Smooth muscle cell of the brain vasculature (primary cell): ENCODE data around the gene PKIG.
"Not testable (repeated sequence)": the region's sequence is repeated elsewhere in the genome, so short reads cannot be mapped to it uniquely, and the experiment has no call there.

Experiments
- DNase-seq: peaks from one replicate; pipeline ENCODE4 v3.0.0-alpha.2; 2012; ENCODE audit warnings: low read depth, low spot score

PKIG gene

DNA sequence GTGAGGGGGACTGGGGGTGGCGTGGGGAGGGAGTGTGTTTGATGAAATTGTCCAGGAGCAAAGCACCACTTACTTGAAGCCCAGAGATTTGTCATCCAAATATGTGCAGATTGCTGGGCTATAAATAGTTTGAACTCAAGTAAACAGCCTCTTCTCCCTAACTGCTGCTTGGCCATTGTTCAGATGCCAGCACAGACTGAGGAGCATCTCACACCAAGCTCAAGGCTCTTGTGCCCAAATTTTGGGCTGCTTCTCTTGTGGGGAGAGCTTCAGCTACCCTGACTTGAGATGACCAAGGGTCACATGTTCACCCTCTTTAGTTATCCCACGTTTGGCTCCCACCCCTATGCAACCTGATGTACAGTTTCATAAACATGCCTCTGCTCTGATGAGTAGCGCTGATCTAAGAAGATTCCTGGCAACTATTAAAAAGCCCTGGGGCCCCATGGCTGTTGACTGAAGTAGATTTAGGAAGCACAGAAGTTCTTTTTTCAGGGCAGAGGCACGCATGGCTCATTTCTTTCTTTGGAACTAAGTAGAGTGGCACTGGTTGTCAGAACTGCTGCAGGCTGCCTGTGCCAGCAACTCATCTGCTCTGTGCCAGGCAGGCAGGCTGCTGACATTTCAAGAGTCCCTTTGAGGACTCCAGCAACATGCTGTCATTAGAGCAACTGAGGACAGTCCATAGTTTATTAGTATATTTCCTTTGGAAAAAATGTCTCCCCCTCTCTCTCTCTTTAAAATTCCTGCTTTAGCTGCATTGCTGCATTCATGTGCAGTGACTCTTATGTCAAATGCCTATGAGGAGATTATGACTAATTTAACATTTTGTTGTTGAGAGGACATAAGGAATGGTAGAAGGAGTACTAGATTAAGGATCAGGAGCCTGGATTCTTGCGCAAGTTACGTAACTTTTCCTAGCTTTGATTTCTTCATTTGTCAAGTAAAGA lies 9.6 kb upstream of the PKIG start:
- no peak for DNase-seq

DNA sequence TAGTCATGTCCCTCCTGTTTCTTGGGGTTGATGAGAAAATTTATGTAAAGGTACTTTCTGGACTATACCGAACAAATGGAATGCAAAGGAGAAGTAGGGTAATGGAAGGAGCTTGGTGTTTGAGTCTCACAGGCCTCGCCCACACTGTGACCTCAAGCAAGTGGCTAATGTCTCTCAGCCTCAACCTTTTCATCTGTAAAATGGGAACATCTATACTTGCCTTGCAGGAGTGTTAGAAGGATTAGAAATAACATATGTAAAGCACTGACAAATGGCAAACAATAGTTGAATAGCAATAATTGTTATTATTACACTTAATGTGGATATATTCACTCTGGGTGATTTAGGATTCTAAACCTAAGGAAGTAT lies 8.9 kb upstream of the PKIG start:
- DNase-seq, result no peak

DNA sequence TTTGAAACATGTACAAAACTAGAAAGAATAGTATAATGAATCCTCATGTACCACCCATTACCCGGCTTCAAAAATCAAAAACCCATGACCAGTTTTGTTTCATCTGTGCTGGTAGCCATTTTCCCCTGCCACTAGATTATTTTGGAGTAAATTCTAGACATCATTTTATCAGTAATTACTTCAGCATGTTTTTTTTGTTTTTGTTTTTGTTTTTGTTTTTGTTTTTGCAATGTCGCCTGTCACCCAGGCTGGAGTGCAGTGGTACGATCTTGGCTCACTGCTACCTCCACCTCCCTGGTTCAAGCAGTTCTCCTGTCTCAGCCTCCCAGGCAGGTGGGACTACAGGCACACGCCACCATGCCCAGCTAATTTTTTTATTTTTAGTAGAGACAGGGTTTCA lies 8.0 kb upstream of the PKIG start:
- no peak for DNase-seq

DNA sequence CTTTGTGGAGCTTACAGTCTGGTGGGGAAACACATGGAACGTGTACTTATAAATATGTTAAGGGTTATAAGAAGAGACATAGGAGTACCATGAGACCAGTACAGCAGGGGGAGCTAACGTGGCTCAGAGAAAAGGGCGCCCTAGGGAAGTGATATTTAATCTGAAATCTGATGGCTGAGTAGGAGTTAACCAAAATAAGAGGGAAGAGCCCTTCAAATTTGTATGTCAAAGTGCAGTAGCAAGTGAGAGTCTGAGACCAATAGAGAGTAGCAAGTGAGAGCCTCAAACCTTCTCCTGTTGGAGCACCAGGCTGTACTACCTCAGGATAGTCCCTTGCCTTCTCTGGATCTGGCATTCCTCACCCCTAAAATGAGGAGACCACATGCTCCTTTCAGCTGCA lies 6.1 kb upstream of the PKIG start:
- DNase-seq, result no peak

DNA sequence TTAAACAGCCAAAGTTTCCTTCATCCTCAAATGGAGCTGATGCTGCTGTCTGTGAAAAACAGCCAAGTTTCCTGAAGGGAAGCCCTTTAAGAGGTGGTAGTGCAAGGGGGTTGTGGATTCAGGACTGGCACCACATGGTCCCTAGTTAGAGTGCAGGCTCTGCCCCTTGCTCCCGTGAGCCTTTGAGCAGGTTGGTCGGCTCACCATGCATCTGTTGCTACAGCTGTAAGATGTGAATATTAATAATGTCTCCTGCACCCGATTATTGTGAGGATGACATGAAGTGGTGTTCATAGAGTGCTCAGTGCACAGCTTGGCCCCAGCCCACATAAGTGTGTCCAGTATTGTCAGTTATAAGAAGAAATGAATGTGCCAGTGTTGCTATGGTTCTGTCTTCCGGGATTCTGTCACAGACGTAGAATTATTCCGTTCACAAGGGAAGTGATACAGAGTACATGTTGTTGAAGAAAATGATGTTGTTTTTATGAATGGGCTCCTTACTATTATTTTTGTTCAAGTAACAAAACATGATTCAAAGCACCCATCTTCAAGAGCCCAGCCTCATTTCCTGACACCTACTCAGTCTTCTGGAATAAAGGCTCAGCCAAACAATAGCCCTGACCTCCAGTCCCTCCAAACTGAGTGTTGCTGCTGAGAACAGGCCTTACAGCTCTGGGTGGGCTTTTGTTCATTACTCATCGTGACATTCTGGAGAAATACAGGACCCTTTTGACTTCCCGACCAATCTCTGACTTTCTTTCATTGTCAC lies 2.9 kb upstream of the PKIG start:
- DNase-seq, result no peak

DNA sequence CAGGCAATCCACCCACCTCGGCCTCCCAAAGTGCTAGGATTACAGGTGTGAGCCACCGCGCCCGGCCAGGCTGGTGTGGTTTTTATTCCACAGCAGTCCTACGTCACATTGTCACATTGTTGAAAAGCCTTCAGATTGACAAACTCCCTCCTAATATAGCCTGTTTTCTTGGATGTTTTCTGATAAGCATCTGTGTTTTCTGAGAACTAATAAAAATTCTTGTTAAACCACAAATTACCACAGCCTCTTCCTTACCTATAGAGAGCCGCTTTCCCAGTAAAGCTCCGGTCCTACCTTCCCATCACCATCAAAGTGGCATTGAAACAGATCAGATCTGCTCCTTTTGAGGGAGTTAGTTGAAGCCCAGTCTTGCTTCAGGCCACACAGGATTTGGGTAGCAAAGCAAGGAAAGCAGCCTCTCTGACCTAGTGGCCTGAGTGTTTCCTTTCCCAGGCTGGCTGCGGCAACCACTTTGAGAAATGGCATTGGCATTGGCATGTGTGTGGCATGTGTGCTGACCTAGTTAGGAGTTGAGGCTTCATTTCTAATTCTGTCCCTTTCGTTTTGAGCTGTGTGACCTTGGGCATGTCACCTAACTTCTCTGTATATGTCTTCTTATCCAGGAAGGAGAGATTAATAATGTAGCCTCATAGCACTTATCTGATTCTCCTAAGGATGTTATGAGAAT lies 1.7 kb upstream of the PKIG start:
- DNase-seq, result no peak

DNA sequence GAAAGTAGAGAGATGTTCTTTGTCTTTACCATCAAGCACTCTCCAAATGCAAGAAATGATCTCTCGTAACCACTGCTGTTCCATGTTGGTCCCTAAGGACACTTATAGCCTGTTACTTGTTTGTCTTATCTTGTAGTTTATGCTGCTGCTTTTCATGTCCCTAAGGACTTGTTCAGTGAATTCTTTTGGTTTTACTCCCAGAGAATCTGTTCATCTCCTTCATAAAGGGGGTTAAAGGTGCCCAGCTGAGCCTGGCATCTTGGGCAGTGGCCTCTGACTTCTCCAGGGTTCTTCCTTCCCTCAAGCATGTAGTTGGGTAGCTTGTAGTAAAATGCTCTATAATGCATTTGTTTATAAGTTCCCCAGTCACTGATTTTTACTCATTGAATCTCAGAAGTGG lies 864 bp upstream of the PKIG start:
- DNase-seq, result no peak

DNA sequence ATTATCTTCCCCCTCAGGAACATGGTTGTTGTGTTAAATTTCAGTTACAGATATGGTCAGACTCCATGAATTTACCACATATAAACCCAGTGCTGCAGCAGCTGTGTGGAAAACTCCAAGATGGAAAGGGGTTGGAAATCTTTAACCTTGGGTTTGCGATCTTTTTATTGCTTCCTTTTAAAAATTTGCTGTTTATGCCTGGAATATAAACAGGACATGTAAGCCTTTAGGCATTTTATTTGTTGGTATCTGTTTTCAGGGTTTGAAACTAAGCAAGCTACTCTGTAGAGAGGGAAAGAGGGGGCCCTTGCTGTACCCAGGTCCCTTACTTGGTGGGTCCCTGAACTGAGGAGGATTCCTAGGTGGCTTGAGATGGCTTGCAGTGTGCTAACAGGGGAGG lies 778 bp downstream of the PKIG start:
- DNase-seq, result no peak

DNA sequence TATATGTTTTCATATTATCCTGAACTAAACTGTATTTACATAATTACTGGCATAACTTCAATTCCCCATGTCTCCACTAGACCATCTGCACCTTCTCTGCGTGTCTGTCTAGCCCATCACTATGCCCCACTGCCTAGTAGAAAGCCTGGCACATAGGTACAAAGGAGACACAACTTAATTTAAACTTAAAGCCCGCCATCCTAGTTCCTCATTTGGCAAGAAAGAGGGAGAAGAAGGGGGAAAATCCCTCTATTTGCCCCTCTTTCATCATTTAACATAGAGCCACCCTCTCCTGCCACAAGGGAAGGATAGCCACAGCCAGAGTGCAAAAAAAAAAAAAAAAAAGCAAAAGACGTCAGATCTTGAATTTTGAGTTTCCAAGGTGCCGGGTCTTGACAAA lies 1.8 kb downstream of the PKIG start:
- no peak for DNase-seq

DNA sequence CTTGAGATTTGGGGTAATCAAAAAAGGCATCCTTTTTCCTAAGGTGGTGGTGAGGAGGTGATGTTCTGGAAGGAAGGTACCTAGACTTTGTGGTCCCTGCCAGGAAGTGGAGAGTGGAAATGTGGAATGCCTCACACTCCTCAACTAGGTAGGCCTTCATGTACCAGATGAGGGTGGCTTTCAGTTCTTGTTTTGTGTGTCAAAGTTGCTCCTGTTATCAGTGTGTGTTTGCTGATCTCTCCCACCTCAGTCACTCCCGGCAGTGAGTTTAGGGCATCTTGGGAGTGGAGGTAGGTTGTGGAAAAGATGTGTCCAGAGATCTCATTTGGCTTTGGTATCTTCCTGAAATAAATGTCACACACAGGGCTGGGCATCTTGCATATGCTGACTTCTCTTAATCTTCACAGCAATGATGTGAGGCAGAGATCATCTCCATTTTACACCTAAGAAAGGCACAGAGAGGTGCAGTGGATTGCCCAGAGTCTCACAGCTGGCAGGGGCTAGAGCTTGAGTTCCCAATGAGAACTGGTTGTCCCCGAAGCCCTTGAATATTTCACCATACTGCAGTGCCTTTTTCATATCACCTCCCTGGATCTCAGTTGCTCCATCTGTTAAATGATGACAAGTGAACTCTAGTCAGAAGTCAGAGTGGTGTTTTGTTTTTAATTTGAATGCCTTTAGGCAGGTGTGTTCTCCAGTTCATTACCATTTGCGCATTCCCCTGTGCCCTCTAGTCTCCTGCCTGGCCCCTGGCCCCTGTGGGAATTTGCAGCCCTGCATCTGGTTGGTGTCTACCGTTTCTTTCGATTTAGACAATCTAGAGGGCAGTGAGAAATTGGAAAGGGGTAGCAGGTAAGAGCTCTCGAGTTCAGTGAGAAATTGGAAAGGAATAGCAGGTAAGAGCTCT lies 2.9 kb downstream of the PKIG start:
- no peak for DNase-seq

DNA sequence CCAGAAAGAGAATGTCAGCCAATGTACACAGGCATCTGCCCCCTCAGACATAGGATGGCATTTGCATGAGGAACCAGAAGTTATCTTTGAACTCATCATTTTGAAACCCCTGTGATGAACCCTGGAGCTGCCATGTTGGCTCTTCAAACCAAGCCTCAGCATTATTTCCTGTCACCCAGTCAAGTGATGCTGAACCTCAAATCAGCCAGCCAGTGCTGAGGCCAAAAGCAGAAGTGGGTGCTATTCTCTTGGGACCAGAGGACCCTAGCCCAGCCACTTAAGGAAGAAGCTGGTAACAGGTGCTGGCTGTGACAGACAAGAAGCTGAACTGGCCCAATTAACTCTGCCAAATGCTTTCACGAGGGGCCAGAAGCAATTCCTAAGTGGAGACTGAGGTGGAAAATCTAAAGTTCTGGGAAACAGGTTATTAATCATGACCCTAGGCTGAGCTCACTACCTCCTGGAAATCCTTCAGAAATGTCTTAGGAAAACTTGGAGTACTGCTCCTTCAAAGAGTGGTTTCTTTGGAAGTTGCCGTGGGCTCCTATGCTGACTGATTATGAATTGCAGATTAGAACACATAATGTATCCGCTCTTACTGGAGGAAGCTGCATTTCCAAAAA lies 4.0 kb downstream of the PKIG start:
- no peak for DNase-seq

DNA sequence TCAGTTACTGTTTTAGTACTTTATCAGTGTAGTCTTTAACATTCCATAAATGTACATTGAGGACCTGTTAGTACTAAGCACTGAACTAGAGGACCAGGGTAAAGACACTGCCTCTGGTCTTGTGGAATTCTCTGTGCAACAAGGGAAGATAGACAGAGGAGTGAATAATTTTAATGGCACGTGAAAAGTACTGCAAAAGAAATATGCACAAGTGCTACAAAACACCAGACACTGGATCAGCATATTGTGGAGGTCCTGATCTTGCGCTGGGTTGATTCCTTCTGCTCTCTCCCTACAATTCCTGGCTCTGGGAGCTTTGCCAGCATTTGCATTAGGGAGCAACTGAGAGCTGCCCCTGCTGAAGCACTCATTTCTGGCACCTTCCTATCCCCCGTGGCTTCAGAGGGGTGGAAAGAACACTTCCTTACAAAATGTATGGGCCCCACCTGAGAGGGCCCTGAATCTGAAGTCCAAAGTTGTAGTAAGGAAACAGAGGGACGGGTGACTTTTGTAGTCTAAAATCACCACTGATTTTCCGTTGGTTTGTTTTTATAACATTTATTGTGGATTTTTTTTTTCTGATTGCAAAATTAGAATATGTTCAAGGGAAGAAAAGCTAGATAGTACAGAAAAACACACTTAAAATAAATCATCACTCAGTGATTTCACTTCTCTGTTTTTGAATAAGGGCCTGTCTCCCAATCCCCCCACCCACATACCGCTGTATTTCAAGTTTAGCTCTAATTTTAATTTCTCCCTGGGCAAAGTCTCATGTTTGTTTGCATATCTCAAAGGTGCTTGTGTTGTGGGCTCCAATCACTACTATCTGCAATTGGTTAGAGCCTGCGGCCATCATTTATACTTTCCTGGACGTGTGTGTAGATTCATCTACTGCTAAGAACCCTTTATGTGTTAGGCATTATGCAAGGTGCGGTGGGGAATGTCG lies 4.9 kb downstream of the PKIG start:
- DNase-seq, result no peak

DNA sequence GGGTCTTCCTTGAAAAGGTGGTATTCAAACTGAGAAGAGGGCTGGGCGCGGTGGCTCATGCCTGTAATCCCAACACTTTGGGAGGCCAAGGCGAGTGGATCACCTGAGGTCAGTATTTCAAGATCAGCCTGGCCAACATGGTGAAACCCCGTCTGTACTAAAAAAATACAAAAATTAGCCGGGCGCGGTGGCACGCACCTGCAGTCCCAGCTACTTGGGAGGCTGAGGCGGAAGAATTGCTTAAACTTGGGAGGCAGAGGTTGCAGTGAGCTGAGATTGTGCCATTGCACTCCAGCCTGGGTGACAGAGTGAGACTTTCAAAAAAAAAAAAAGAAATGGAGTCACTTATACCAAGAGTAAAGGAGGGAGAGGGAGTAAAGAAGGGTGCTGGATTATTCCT lies 5.9 kb downstream of the PKIG start:
- DNase-seq, result not testable (repeated sequence)

DNA sequence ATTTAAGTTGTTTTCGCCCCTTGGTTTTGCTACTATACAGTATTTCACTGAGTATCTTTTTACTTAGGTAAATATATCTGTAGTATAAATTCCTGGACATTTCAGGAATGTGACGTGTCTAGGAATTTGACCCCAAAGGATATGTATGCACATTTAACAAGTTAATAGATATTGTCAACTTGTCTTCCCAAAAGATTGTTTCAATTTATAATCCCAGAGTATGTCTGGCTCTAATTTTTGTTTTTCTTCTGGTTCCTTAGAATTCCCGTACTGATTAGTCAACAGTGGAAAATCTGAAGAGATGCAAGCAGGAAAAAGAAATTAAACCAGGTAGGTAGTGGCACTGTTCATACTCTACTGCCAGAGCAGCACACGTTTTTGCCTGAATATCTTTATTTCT lies 7.2 kb downstream of the PKIG start:
- DNase-seq, result no peak

DNA sequence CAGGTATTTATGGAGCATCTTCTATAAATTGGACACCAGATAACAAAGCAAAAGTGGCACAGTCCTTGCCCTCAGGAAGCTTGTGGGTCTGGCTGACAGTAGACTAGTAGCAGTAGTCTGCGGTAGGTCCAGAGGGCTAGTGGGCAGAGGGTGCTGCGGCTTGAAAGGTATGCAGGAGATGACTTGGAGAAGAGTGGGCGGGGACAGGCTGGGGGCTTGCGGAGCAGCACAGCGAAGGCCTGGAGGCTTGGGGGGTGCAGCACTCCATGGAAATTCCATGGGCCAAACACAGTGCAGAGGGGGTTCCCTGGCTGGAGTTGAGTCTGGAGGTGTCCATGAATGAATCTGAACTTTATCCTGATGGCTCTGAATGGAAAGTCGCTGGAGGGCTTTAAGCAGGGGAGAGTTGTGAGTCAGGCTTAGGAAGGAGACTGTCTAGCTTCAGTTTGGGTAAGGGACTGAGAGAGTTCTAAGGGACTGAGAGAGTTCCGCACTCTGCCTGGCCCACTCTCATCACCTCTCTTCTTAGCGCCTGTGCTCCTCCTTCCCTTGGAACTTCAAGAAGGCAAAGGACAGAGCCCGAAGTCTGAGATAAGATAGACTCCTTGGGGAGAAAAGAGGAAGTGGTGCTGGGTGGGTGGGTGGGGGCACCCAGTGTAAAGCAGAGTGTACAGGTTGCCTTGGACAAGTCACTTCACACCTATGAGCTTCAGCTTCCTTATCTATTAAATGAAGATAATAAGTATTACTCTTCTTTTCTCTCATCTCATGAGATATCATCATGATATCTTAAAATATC lies 8.8 kb downstream of the PKIG start:
- no peak for DNase-seq

DNA sequence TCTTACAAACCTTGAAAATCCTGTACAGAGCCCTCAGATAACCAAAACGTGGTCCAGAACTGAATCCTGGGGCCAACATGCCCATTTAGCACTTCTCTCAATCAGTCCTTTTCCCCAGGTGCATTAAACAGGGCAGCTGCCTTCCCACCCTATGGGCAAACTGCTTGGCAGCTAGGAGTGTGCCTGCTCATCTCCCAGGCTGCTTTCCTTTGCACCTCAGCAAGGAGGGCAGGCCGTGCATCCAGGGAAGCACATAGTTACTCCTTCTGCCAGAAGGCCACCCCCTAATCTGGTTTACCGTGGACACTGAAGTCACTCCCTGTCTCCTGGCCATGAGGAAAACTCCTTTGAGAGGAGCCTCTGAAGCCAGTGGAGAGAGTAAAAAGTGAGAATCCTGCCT lies 10.0 kb downstream of the PKIG start:
- no peak for DNase-seq

DNA sequence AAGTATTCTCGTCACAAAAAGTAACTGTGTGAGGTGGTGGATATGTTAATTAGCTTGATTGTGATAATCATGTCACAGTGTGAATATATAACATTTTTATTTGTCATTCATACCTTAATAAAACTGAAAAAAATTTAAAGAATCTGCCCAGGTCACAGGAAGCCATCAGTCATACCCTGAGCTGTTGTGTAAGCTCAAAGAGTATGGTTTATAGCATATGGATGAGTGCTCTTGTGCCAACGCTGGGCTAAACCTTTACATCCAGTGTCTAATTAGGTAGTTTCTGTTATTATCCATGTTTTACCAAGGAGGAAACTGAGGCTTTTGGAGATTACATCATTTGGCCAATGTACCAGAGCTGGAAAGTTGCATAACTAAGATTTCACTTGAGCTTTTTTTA lies 11.4 kb downstream of the PKIG start:
- DNase-seq, result no peak

DNA sequence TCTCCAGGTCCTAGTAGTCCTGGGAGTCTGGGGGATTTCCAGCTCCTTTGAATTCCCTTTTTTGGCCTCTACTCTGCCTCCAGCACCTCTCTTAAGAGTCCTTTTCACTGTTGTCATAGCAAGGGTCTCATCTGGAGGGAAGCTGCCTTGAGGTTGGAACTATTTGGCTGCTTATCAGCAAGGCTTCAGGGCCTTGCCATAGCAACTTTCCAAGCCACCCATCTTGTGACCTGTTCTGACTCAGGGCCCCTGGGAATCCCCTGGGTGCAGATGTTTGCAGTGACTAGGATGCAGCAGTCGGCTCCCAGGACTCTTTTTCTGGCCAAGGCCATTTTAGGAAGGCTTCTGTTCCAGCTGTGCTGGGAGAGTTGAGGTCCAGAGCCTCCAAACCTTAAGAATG lies 12.4 kb downstream of the PKIG start:
- DNase-seq, result no peak

DNA sequence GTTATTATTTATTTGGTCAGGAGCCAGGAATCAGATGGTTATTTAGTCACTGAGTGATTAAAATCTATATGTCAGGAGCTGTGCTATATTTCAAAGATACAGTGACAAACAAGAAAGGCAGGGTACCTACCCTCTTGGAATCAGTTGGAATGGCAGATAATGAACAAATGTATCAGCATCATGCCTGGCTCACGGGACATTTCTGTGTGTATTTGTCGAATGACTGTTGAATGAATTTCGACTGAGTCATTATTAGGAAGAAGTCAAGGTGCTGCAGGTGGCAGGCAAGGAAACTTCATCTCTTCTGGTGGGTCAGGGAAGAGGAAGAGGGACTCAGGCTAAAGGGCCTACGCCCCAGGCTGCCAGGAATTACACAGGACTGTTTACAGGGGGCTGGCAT lies 13.6 kb downstream of the PKIG start:
- DNase-seq, result no peak
